Measurements from ENCODE around the gene CD37. TPM values are rescaled to one million over a fixed set of nuclear protein-coding genes. Genes with fewer than 3 reads are reported as not detected.

Gene CD37
- total RNA-seq, 1 experiment from 2014 or later, result not detected

DNA sequence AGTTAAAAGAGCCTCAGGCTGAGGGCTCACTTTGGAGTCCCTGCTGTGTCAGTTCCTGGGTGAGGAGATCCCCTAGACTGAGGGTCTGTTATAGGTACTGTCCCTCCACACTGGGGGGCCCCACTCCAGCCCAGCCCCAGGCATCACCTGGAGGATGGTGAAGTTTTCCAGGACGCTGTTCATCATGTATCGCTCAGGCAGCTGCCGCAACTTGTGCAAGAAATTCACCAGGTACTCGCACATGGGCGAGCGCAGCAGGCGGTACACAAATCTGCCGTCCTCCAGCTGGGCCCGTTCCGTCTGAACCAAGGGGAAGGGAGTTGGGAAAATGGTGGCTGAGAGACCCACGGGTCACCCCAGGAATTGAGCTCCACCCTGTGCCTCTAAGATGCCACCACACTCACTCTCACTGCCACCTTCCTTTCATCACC is 7.1 kb downstream of the CD37 start:
- H4K20me1 ChIP-seq (ENCODE audit: low read length), result no peaks in the 10 kb centered on the region
- POLR2A ChIA-PET (ENCODE audit: unreplicated experiment), result no interaction called here

DNA sequence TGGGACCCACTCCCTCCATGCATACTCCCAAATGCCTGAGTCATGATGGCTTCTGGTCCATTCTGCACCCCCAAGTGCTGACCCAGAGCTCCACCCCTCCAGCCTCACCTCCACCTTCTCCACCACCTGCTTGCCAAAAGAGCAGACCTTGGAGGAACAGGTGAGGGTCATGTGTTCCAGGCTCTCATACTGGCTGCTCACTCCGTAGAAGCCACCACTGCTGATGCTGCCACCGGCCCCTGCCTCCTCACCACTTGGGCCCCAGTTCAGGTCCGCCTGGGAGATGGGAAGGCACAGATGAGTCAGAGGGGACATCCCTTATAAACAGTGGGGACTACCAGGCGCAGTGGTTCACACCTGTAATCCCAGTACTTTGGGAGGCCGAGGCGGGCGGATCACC is 7.9 kb downstream of the CD37 start:
- intact Hi-C loops (cut with micrococcal nuclease), result no loop called here
- Histone ChIP-seq H3K9ac (ENCODE audit: low read length) (no peak overlapping the region), H3K4me2 (ENCODE audit: low read length) (no peak overlapping the region), H3K4me3 (ENCODE audit: low read length) (no peak overlapping the region), H3F3A (ENCODE audit: low read length, unreplicated experiment) (no peaks in the 10 kb centered on the region), H4K20me1 (ENCODE audit: low read length) (no peaks in the 10 kb centered on the region), H3K36me3 (ENCODE audit: low read depth, low read length) (peaks cover 40% of the 10 kb centered on the region; the same call in 1 of the 2 replicates), H2AFZ (ENCODE audit: low read length) (no peak overlapping the region), H3K9me3 (ENCODE audit: low read length) (no peaks in the 10 kb centered on the region), H3K4me1 (ENCODE audit: insufficient read depth, low read length) (peaks cover 14% of the 10 kb centered on the region), H3K9me2 (replicated peaks; ENCODE audit: low read length) (no peaks in the 10 kb centered on the region), H3K27me3 (ENCODE audit: low read length) (no peaks in the 10 kb centered on the region), H3K27ac (ENCODE audit: low read length) (no peak overlapping the region), H3K79me2 (ENCODE audit: low read length) (no peaks in the 10 kb centered on the region)
- TF ChIP-seq, protein P1, sequence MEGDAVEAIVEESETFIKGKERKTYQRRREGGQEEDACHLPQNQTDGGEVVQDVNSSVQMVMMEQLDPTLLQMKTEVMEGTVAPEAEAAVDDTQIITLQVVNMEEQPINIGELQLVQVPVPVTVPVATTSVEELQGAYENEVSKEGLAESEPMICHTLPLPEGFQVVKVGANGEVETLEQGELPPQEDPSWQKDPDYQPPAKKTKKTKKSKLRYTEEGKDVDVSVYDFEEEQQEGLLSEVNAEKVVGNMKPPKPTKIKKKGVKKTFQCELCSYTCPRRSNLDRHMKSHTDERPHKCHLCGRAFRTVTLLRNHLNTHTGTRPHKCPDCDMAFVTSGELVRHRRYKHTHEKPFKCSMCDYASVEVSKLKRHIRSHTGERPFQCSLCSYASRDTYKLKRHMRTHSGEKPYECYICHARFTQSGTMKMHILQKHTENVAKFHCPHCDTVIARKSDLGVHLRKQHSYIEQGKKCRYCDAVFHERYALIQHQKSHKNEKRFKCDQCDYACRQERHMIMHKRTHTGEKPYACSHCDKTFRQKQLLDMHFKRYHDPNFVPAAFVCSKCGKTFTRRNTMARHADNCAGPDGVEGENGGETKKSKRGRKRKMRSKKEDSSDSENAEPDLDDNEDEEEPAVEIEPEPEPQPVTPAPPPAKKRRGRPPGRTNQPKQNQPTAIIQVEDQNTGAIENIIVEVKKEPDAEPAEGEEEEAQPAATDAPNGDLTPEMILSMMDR (conservative IDR thresholded peaks at IDR 0.05; ENCODE audit: low read depth, low read length), result no peak
- no peak for TF ChIP-seq EZH2phosphoT487 (IDR thresholded peaks at IDR 0.05; ENCODE audit: borderline replicate concordance, low read length)
- TF ChIP-seq EZH2 (IDR thresholded peaks at IDR 0.05; ENCODE audit: low read length, unreplicated experiment), result no peak
- ChIA-PET POLR2A (ENCODE audit: unreplicated experiment) (no interaction called here), CTCF (no interaction called here)
- ATAC-seq (no peak), DNase-seq (no peak)
- BruUV-seq (replicated peaks), result no TSS peak

More for the DNA sequence above, 7.1 kb downstream of the CD37 start:
- no peaks in the 10 kb centered on the region for H3K9me2 ChIP-seq (replicated peaks; ENCODE audit: low read length)
- H3K27me3 ChIP-seq (ENCODE audit: low read length), result no peaks in the 10 kb centered on the region
- no peak overlapping the region for H2AFZ ChIP-seq (ENCODE audit: low read length)
- peaks cover 36% of the 10 kb centered on the region; the same call in 1 of the 2 replicates for H3K36me3 ChIP-seq (ENCODE audit: low read depth, low read length)
- H3K9me3 ChIP-seq (ENCODE audit: low read length), result no peaks in the 10 kb centered on the region
- CTCF ChIA-PET, result no interaction called here
- peaks cover 14% of the 10 kb centered on the region for H3K4me1 ChIP-seq (ENCODE audit: insufficient read depth, low read length)
- H3K4me2 ChIP-seq (ENCODE audit: low read length), result no peak overlapping the region
- H3K79me2 ChIP-seq (ENCODE audit: low read length), result no peaks in the 10 kb centered on the region
- intact Hi-C loops (cut with micrococcal nuclease), result no loop called here
- H3K27ac ChIP-seq (ENCODE audit: low read length), result no peak overlapping the region
- ATAC-seq, result no peak
- no peak overlapping the region for H3K9ac ChIP-seq (ENCODE audit: low read length)
- TF ChIP-seq, protein P1 (conservative IDR thresholded peaks at IDR 0.05; ENCODE audit: low read depth, low read length), result no peak
- TF ChIP-seq EZH2 (IDR thresholded peaks at IDR 0.05; ENCODE audit: low read length, unreplicated experiment) (no peak), EZH2phosphoT487 (IDR thresholded peaks at IDR 0.05; ENCODE audit: borderline replicate concordance, low read length) (no peak)
- no peaks in the 10 kb centered on the region for H3F3A ChIP-seq (ENCODE audit: low read length, unreplicated experiment)
- no peak for DNase-seq
- H3K4me3 ChIP-seq (ENCODE audit: low read length), result no peak overlapping the region
- no TSS peak for BruUV-seq (replicated peaks)

DNA sequence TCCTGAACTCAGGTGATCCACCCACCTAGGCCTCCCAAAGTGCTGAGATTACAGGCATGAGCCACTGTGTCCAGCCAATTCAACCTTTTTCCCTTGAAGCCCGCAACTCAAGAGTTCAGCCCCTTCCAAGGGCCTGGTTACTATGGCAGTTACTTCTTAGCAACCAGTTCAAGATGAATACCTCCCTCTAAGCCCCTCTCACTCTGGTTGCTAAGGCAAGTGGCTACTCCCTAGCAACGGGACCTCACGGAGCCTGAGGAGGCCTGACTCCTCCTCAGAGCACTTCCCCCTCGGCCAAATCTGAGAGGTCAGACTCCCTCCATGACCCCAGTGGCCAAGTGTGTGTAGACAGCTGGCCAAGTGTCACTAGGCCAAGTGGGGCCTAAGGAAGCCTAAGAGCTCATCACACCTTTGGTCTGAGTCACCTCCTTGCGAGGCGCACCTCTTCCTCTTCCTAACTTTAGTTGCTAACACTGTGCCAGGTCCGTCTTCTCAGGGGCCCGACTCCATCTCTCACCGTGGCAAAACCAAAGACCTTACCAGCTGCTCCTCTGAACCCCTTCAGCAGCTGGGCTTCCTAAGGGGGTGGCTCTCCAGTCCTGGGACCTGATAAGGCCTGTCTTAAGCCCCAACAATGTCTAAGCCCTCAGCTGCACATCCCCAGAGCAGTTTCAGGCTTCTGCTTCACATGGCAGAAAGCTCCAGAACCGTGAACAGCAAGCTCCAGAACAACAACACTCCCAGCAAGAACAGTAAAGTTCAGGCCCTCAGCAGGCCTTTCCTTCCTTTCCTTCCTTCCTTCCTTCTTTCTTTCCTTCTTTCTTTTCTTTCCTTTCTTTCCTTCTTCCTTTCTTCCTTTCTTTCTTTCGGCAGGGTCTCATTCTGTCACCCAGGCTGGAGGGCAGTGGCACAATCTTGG is 9.6 kb downstream of the CD37 start:
- intact Hi-C loops (cut with micrococcal nuclease), result no loop called here
- ChIA-PET CTCF (no interaction called here), POLR2A (ENCODE audit: unreplicated experiment) (no interaction called here)
- no peak overlapping the region for H3K9ac ChIP-seq (ENCODE audit: low read length)
- H3K9me2 ChIP-seq (replicated peaks; ENCODE audit: low read length), result no peaks in the 10 kb centered on the region
- H4K20me1 ChIP-seq (ENCODE audit: low read length), result no peaks in the 10 kb centered on the region
- no peak overlapping the region for H3K4me3 ChIP-seq (ENCODE audit: low read length)
- H3K4me1 ChIP-seq (ENCODE audit: insufficient read depth, low read length), result peaks cover 3% of the 10 kb centered on the region
- BruUV-seq (replicated peaks), result no TSS peak
- H3K36me3 ChIP-seq (ENCODE audit: low read depth, low read length), result peaks cover 54% of the 10 kb centered on the region
- H3K27me3 ChIP-seq (ENCODE audit: low read length), result no peaks in the 10 kb centered on the region
- TF ChIP-seq, protein P1 (conservative IDR thresholded peaks at IDR 0.05; ENCODE audit: low read depth, low read length), result no peak
- TF ChIP-seq EZH2phosphoT487 (IDR thresholded peaks at IDR 0.05; ENCODE audit: borderline replicate concordance, low read length) (no peak), EZH2 (IDR thresholded peaks at IDR 0.05; ENCODE audit: low read length, unreplicated experiment) (no peak)
- DNase-seq (no peak), ATAC-seq (no peak)
- no peaks in the 10 kb centered on the region for H3K9me3 ChIP-seq (ENCODE audit: low read length)
- no peak overlapping the region for H3K27ac ChIP-seq (ENCODE audit: low read length)
- H3K4me2 ChIP-seq (ENCODE audit: low read length), result no peak overlapping the region
- no peaks in the 10 kb centered on the region for H3F3A ChIP-seq (ENCODE audit: low read length, unreplicated experiment)
- no peaks in the 10 kb centered on the region for H3K79me2 ChIP-seq (ENCODE audit: low read length)
- H2AFZ ChIP-seq (ENCODE audit: low read length), result no peak overlapping the region

All from PC-3 (cell line).